ENCODE data around the gene LRRC3B.

GRCh38 chr3:26713091-26713490, 90.5 kb downstream of the LRRC3B start:
- TF ChIP-seq EZH2 (IDR thresholded peaks at IDR 0.05; ENCODE audit: insufficient read depth, poor library complexity, severe bottlenecking) (no peak), EZH2phosphoT487 (IDR thresholded peaks at IDR 0.05; ENCODE audit: insufficient read depth, low read depth) (no peak)
